Right renal pelvis (tissue), 4 donors: ENCODE data around the gene KCNQ1. TPM values are rescaled to one million over a fixed set of nuclear protein-coding genes. Genes with fewer than 3 reads are reported as not detected.

Source experiments
- DNase-seq, 4 donors: peaks; one replicate each; pipeline ENCODE4 v3.0.0-alpha.2; 2013; ENCODE audit warnings: low read depth in 4 of 4, low spot score in 3 of 4, missing footprints in 1 of 4
- polyA plus RNA-seq, 4 donors: library from polyadenylated mRNA; unstranded; fragments of 120-200 nt; gene quantifications; one replicate each; pipeline ENCODE4 v1.2.1, GENCODE V29; 2013; ENCODE audit not compliant: insufficient read length in 4 of 4

The KCNQ1 gene
- polyA plus RNA-seq, 4 donors = 9.8 to 13.2 (median 12.0) TPM

- no peak for DNase-seq
These were observed 257.2 kb downstream of the KCNQ1 start for GRCh38 chr11:2701898-2702434.

- no peak for DNase-seq
These were observed 258.1 kb downstream of the KCNQ1 start for GRCh38 chr11:2702771-2703362.

- DNase-seq = no peak
These were observed 258.7 kb downstream of the KCNQ1 start for GRCh38 chr11:2703363-2704141.

GRCh38 chr11:2704356-2704755, 259.5 kb downstream of the KCNQ1 start:
- DNase-seq = no peak

- DNase-seq = no peak
These were observed 260.2 kb downstream of the KCNQ1 start for GRCh38 chr11:2704896-2705606.

- no peak for DNase-seq
These were observed 261.5 kb downstream of the KCNQ1 start for GRCh38 chr11:2706321-2706720.

GRCh38 chr11:2707736-2708135, 262.9 kb downstream of the KCNQ1 start:
- DNase-seq = no peak

- no peak for DNase-seq
These were observed 263.4 kb downstream of the KCNQ1 start for GRCh38 chr11:2708151-2708581.

GRCh38 chr11:2708757-2709281, 264.0 kb downstream of the KCNQ1 start:
- no peak for DNase-seq

GRCh38 chr11:2709429-2709828, 264.6 kb downstream of the KCNQ1 start:
- DNase-seq = no peak

GRCh38 chr11:2711161-2711560, 266.4 kb downstream of the KCNQ1 start:
- no peak for DNase-seq

GRCh38 chr11:2713094-2713493, 268.3 kb downstream of the KCNQ1 start:
- DNase-seq = no peak

- no peak for DNase-seq
These were observed 269.1 kb downstream of the KCNQ1 start for GRCh38 chr11:2713661-2714462.

- no peak for DNase-seq
These were observed 269.6 kb downstream of the KCNQ1 start for GRCh38 chr11:2714463-2714800.

GRCh38 chr11:2714871-2715270, 270.1 kb downstream of the KCNQ1 start:
- no peak for DNase-seq

GRCh38 chr11:2715716-2716350, 271.0 kb downstream of the KCNQ1 start:
- no peak for DNase-seq

GRCh38 chr11:2716376-2717095, 271.7 kb downstream of the KCNQ1 start:
- DNase-seq = no peak

- DNase-seq = no peak
These were observed 272.9 kb downstream of the KCNQ1 start for GRCh38 chr11:2717561-2718325.
